Right lung (tissue), 5 donors: Measurements from ENCODE around the gene RXRA. TPM values are rescaled to one million over a fixed set of nuclear protein-coding genes. Genes with fewer than 3 reads are reported as not detected.

ENCODE experiments used
- polyA plus RNA-seq, 5 donors: library from polyadenylated mRNA; unstranded; fragments of 120-200 nt; gene quantifications; one replicate each; pipeline versions ENCODE4 v1.2.1 to v1.2.3, GENCODE V29; 2013; ENCODE audit warnings: inconsistent platforms in 1 of 5, low replicate concordance in 1 of 5; ENCODE audit not compliant: insufficient read length in 5 of 5, insufficient read depth in 1 of 5

The RXRA gene
- polyA plus RNA-seq, 5 donors = 34.3 to 68.9 (median 47.8) TPM

Other genes with a start within 250 kb of the RXRA start
- 10 to 100 TPM; 27.4 to 38.5 (median 30.8) TPM for gene WDR5, start 190.4 kb upstream of the RXRA start, polyA plus RNA-seq
- not detected for gene RNU6ATAC, start 161.9 kb upstream of the RXRA start, polyA plus RNA-seq